Heart left ventricle (tissue), 13 donors: Measurements from ENCODE around the gene AFG3L2.

Experiments
- POLR2A ChIP-seq, 2 donors: fragments of 450-650 bp; IDR thresholded peaks; one replicate each; pipeline ENCODE4 v1.6.1; 2017; ENCODE audit warnings: antibody characterized with exemption in 2 of 2, mild to moderate bottlenecking in 2 of 2, moderate library complexity in 2 of 2
- TF ChIP-seq, protein P1 (sequence below), 12 donors: fragments of 200-600 bp; sonication (generic) in 4 of 12; IDR thresholded peaks; one replicate each; pipeline versions ENCODE4 v1.5.0 to v1.8.0; 2018 to 2022; ENCODE audit warnings: antibody characterized with exemption in 12 of 12, mild to moderate bottlenecking in 5 of 12
- donor health status: ischemic (EF 13 %, LVEDD 7.1; RV severe dilation, severe dysfunction).
- donor health status: DM: no; HTN: yes; CAD: no.
- donor health status: DM: no; HTN: no; CAD: no.
- donor health status: ischemic (EF 25% LVEDD 6.9; RV normal size, moderate dysfunction).
- donor health status: ischemic (EF 25% LVEDD 5.7; RV mildly dilated, moderate dysfunction).
- donor health status: ischemic (EF 35%, LVEDD 5.7; RV mildly dilated, moderate dysfunction).
- donor health status: nonischemic (EF 11% LVEDD 7.7; RV severe dilation, severe dysfunction).
- donor health status: DM: yes; HTN: yes; CAD: no.
- donor health status: PGD.
- donor health status: ischemic (EF 29% LVEDD 5.4; RV normal size, mild dysfunction).
- donor health status: nonischemic (EF 23%, LVEDD 6.1; RV moderate dilation, normal function).

DNA sequence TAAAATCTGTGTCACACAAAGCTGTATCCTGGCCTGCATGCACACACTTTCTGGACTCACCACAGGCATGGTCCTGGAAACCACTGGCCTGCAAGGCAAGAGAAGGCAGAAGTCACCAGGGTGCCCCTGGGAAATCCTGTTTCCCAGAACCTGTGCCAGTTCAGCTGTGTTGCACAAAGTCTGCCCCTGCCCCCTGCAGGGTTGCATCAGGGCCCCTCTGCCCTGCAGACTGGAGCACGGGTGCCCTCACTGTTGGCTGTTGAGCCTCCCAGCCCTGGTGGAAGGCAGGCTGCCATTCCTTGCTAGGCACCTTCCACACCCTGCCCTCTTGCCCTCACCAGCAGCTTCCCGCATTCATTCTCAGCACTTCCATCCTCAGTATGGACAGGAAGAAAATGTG lies 86.9 kb downstream of the AFG3L2 start:
- TF ChIP-seq, protein P1, sequence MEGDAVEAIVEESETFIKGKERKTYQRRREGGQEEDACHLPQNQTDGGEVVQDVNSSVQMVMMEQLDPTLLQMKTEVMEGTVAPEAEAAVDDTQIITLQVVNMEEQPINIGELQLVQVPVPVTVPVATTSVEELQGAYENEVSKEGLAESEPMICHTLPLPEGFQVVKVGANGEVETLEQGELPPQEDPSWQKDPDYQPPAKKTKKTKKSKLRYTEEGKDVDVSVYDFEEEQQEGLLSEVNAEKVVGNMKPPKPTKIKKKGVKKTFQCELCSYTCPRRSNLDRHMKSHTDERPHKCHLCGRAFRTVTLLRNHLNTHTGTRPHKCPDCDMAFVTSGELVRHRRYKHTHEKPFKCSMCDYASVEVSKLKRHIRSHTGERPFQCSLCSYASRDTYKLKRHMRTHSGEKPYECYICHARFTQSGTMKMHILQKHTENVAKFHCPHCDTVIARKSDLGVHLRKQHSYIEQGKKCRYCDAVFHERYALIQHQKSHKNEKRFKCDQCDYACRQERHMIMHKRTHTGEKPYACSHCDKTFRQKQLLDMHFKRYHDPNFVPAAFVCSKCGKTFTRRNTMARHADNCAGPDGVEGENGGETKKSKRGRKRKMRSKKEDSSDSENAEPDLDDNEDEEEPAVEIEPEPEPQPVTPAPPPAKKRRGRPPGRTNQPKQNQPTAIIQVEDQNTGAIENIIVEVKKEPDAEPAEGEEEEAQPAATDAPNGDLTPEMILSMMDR (IDR thresholded peaks at IDR 0.05): no peak
- TF ChIP-seq POLR2A (IDR thresholded peaks at IDR 0.05): no peak
